GM12801 (cell line): ENCODE data around the gene PDE3B.

Experiments used
- CTCF ChIP-seq: IDR thresholded peaks from one replicate; pipeline ENCODE4 v1.5.1; 2011; ENCODE audit warnings: control low read depth; ENCODE audit not compliant: insufficient read length; ENCODE audit errors: extremely low read depth

PDE3B gene

GRCh38 chr11:14751975-14752407 is 108.4 kb downstream of the PDE3B start:
- no peak for TF ChIP-seq CTCF

DNA sequence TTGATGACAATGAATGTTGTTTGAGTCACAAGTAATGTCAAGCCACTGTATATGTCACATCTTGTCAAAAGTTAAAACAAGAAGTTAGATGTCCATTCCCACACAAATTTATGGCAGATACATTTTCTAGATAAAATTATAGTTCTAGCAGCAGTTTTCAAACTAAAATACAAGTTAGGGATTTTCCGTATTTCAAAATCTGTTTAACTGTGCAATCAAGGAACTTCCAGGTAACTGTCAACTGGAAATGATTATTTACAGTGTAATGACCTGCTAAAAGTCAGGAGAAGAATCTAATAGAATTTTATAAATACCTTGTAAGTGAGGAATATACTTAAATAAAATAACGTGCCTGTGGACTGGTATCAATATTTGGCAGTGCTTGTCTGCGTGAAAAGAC is 111.5 kb downstream of the PDE3B start:
- no peak for TF ChIP-seq CTCF

GRCh38 chr11:14756349-14756748 is 112.7 kb downstream of the PDE3B start:
- TF ChIP-seq CTCF, result no peak

- no peak for TF ChIP-seq CTCF
Measured at GRCh38 chr11:14764179-14764578, 120.6 kb downstream of the PDE3B start.

DNA sequence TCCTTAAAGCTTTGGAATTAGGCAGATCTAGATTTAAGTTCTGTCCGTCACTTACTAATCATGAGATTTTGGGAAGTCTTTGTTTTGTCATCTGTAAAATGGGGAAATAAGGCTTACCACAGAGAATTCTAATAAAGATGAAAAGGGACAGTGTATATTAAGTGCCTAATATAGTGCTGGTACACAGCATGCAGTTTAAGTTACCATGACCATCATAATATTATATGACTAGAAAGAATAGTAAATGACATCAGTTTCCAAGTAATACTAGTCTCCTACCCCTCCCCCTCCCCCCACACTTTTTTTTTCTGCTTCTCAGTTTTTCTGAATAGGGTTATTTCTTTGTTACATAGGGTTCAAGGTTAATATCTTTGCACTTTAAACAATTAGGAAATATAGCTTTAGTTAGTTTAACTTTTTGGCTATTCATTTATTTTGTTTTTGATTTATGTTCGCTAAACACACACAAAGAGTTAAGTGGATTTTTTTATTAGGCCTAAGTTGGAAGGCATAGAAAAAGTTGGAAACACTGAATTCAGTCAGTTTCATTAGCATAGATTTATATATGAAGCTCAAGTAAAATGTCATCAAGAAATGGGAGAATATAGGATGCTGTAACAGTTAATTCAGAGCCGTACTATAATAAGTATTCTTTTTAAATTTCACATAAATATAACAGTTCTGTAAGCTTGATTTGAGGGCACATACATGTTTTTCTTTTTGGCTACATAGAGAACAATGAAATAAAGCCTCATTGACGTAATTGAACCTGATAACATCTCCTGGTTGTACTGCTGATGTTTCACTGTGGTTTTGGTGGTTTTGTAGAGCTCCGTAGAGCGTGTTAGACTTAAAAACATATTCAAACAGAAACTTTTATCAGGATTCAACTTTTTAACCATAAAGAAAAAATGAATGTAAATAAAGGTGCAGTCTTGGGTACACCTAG is 121.2 kb downstream of the PDE3B start:
- TF ChIP-seq CTCF, result no peak

GRCh38 chr11:14766585-14766984 is 123.0 kb downstream of the PDE3B start:
- no peak for TF ChIP-seq CTCF

GRCh38 chr11:14768526-14769188 is 125.1 kb downstream of the PDE3B start:
- TF ChIP-seq CTCF, result no peak
